ENCODE measurements around the gene ZNF622.

Gene ZNF622

GRCh38 chr5:16465544-16466432 is at the start of gene ZNF622:
TSS of gene ZNF622 (minus strand) at chr5:16465800. CDS start at chr5:16465665, 135 bp downstream.
- peak; percentile 93 for DNase-seq

- no peak for DNase-seq
Observed at GRCh38 chr5:16510098-16510497, 44.5 kb upstream of the ZNF622 start.

GRCh38 chr5:16508730-16509531 is 43.3 kb upstream of the ZNF622 start:
- no peak for DNase-seq

- DNase-seq, result no peak
Observed at GRCh38 chr5:16507716-16508115, 42.1 kb upstream of the ZNF622 start.

- no peak for DNase-seq
Observed at GRCh38 chr5:16505904-16506303, 40.3 kb upstream of the ZNF622 start.

GRCh38 chr5:16505140-16505891 is 39.7 kb upstream of the ZNF622 start:
- DNase-seq, result no peak

- DNase-seq, result no peak
Observed at GRCh38 chr5:16504571-16504970, 39.0 kb upstream of the ZNF622 start.

- DNase-seq, result no peak
Observed at GRCh38 chr5:16502866-16503265, 37.3 kb upstream of the ZNF622 start.

- no peak for DNase-seq
Observed at GRCh38 chr5:16500024-16500423, 34.4 kb upstream of the ZNF622 start.

GRCh38 chr5:16497546-16497945 is 31.9 kb upstream of the ZNF622 start:
- no peak for DNase-seq

- DNase-seq, result no peak
Observed at GRCh38 chr5:16493261-16493660, 27.7 kb upstream of the ZNF622 start.

- DNase-seq, result no peak
Observed at GRCh38 chr5:16492398-16493140, 27.0 kb upstream of the ZNF622 start.

- DNase-seq, result no peak
Observed at GRCh38 chr5:16490911-16491310, 25.3 kb upstream of the ZNF622 start.

- no peak for DNase-seq
Observed at GRCh38 chr5:16489322-16489791, 23.8 kb upstream of the ZNF622 start.

- DNase-seq, result no peak
Observed at GRCh38 chr5:16487456-16487855, 21.9 kb upstream of the ZNF622 start.

- no peak for DNase-seq
Observed at GRCh38 chr5:16486711-16487111, 21.1 kb upstream of the ZNF622 start.

- DNase-seq, result no peak
Observed at GRCh38 chr5:16485656-16486055, 20.1 kb upstream of the ZNF622 start.

GRCh38 chr5:16484081-16484480 is 18.5 kb upstream of the ZNF622 start:
- DNase-seq, result no peak

GRCh38 chr5:16483361-16483760 is 17.8 kb upstream of the ZNF622 start:
- no peak for DNase-seq

- no peak for DNase-seq
Observed at GRCh38 chr5:16482891-16483290, 17.3 kb upstream of the ZNF622 start.

- DNase-seq, result no peak
Observed at GRCh38 chr5:16480821-16481538, 15.4 kb upstream of the ZNF622 start.

GRCh38 chr5:16480144-16480543 is 14.5 kb upstream of the ZNF622 start:
- no peak for DNase-seq

All from activated CD4-positive, alpha-beta T cell treated with anti-CD3 and anti-CD28 coated beads, Interleukin-2, amount 50 U/mL, for 16 hours (primary cell).